ENCODE measurements around the gene MEN1.
A peak's percentile ranks its signal among the peaks of the same experiment; 100 is the strongest.

Gene MEN1

DNA sequence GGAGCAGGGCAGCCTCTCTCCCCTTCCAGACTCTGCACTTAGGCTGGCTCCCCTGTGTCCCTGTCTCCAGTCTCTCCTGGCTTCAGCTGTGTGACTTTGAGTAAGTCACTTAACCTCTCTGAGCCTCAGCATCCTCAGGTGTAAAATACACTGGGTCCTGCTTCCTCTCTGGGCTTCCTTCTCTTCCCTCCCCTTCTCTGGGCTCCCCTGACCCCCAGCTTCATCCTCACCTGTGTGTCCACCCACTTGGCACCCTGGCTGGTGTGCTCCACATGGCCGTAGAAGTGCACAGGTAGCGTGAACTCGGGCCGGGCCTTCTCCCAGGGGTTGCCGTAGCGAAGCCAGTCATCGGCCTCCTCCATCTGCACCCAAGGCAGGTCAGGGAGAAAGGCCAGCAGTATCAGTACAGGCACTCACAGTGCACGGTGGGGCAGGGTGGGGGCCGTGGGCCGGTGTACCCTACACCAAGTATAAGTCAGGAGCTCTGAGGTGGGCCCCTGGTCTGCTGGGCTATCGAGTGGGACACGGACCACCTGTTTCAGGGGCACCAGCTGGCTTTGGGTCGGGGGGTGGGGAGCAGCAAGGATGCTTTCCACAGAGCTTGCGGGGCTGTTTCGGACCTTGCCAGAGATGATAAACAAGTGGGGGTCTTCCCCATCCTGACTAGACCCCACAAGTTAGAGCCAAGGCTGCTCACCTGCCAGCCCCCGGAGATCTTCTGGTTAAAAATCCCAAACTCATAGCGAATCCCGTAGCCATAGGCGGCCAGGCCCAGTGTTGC is 52.6 kb downstream of the MEN1 start:
- Histone ChIP-seq H3K4me3 (ENCODE audit: low read depth, low read length) (no peak overlapping the region), H3K36me3 (ENCODE audit: control insufficient read depth in 2 of 2, insufficient read depth in 1 of 2, low read length in 2 of 2) (peaks cover 0 to 11% of the 10 kb centered on the region in 2 experiments; a peak in 1 of 3 replicates), H3K9me3 (ENCODE audit: control insufficient read depth, insufficient read depth, low read depth, low read length) (no peaks in the 10 kb centered on the region), H3K4me1 (ENCODE audit: control insufficient read depth, insufficient read depth, low read length) (no peaks in the 10 kb centered on the region), H3K27ac (ENCODE audit: extremely low read depth, low read depth, low read length) (no peak overlapping the region)
- TF ChIP-seq ZNF354C (tag by site-specific recombination; IDR thresholded peaks at IDR 0.05; ENCODE audit: borderline replicate concordance, low read depth) (no peak), ZNF121 (tag by site-specific recombination; IDR thresholded peaks at IDR 0.05) (no peak), ZNF174 (tag by site-specific recombination; IDR thresholded peaks at IDR 0.05) (no peak), GFI1B (tag by site-specific recombination; IDR thresholded peaks at IDR 0.05) (no peak), ZNF768 (tag by site-specific recombination; IDR thresholded peaks at IDR 0.05) (peak; percentile 71; the same call in 1 of the 2 replicates), ZNF324 (tag by site-specific recombination; IDR thresholded peaks at IDR 0.05) (no peak), ZNF596 (tag by site-specific recombination; IDR thresholded peaks at IDR 0.05) (no peak), ZNF544 (tag by site-specific recombination; IDR thresholded peaks at IDR 0.05) (no peak)
- CTCF ChIA-PET, result interaction anchor here (0.6 to 1.7 kb wide), 2 partner anchors 10 to 13 kb away, joined by 4 to 7 read pairs; no protein-coding TSS in a partner anchor
- POLR2A ChIA-PET, result interaction anchor here (0.5 kb wide), 1 partner anchor 35 kb away, joined by 7 read pairs; the partner anchor contains the start of gene NRXN2

DNA sequence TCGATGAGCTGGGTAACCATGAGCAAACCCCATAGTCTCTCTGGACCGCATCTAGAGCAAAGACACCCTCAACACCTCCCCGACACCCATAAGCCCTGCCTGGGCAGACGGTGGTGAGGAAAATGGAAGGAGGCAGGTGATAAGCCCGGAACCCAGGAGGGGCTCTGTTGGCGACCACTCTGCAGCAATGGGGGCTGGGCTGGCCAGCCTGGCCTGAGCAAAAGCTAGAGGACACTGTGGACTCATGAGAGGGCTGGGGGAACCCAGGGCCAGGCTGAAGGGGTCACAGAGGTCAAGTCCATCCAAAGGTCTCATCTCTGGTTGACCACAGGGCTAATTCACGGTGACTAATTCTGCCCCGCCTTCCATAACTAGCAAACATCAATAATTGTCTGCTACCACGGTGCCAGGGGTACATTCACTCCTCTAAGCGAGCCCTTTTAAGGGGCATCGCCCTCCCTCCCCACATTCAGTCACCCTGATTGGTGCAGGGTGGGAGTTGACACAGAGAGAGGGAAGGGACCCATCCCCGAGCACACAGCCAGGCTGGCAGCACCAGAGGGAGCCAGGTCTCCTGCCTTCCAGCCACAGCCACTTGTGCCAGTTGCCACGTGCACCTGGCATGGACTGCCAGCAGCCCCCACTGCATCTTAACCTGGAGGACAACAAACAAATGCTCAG is 54.5 kb downstream of the MEN1 start:
- TF ChIP-seq ZNF202 (tag by site-specific recombination; IDR thresholded peaks at IDR 0.05; ENCODE audit: borderline replicate concordance) (no peak), ZNF677 (tag by site-specific recombination; IDR thresholded peaks at IDR 0.05) (no peak), SP7 (tag by site-specific recombination; IDR thresholded peaks at IDR 0.05) (no peak), ZNF211 (tag by site-specific recombination; IDR thresholded peaks at IDR 0.05; ENCODE audit: low read depth) (no peak), KLF7 (tag by site-specific recombination; IDR thresholded peaks at IDR 0.05; ENCODE audit: borderline replicate concordance) (no peak), ZNF501 (tag by site-specific recombination; IDR thresholded peaks at IDR 0.05) (no peak), SP2 (tag by site-specific recombination; IDR thresholded peaks at IDR 0.05) (no peak), ZNF555 (tag by site-specific recombination; conservative IDR thresholded peaks at IDR 0.05) (no peak), IKZF3 (tag by site-specific recombination; IDR thresholded peaks at IDR 0.05) (no peak), ZNF670 (tag by site-specific recombination; IDR thresholded peaks at IDR 0.05; ENCODE audit: low read depth) (no peak), ZNF549 (tag by site-specific recombination; IDR thresholded peaks at IDR 0.05) (no peak), ZNF610 (tag by site-specific recombination; IDR thresholded peaks at IDR 0.05; ENCODE audit: borderline replicate concordance) (no peak), ZNF48 (tag by site-specific recombination; IDR thresholded peaks at IDR 0.05) (no peak), ZNF2 (tag by site-specific recombination; IDR thresholded peaks at IDR 0.05) (no peak), MZF1 (tag by site-specific recombination; IDR thresholded peaks at IDR 0.05; ENCODE audit: borderline replicate concordance) (no peak), ZSCAN16 (tag by site-specific recombination; IDR thresholded peaks at IDR 0.05) (no peak)
- TF ChIP-seq, protein P1, sequence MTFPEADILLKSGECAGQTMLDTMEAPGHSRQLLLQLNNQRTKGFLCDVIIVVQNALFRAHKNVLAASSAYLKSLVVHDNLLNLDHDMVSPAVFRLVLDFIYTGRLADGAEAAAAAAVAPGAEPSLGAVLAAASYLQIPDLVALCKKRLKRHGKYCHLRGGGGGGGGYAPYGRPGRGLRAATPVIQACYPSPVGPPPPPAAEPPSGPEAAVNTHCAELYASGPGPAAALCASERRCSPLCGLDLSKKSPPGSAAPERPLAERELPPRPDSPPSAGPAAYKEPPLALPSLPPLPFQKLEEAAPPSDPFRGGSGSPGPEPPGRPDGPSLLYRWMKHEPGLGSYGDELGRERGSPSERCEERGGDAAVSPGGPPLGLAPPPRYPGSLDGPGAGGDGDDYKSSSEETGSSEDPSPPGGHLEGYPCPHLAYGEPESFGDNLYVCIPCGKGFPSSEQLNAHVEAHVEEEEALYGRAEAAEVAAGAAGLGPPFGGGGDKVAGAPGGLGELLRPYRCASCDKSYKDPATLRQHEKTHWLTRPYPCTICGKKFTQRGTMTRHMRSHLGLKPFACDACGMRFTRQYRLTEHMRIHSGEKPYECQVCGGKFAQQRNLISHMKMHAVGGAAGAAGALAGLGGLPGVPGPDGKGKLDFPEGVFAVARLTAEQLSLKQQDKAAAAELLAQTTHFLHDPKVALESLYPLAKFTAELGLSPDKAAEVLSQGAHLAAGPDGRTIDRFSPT (tag by site-specific recombination; IDR thresholded peaks at IDR 0.05), result no peak
- ChIA-PET POLR2A (no interaction called here), CTCF (interaction anchor here (1.7 kb wide), 1 partner anchor 12 kb away, joined by 7 read pairs; no protein-coding TSS in a partner anchor)
- Histone ChIP-seq H3K4me1 (ENCODE audit: control insufficient read depth, insufficient read depth, low read length) (no peaks in the 10 kb centered on the region), H3K27ac (ENCODE audit: extremely low read depth, low read depth, low read length) (no peak overlapping the region), H3K4me3 (ENCODE audit: low read depth, low read length) (no peak overlapping the region), H3K36me3 (ENCODE audit: control insufficient read depth in 2 of 2, insufficient read depth in 1 of 2, low read length in 2 of 2) (peaks cover 0 to 5% of the 10 kb centered on the region in 2 experiments; a peak in 1 of 3 replicates), H3K9me3 (ENCODE audit: control insufficient read depth, insufficient read depth, low read depth, low read length) (no peaks in the 10 kb centered on the region)

Data from HEK293 (cell line).